Uterus (tissue), 2 donors: Measurements from ENCODE around the gene KRT1.

Experiments
- POLR2A ChIP-seq, 2 donors: fragments of 450-650 bp; IDR thresholded peaks; one replicate each; pipeline ENCODE4 v1.6.1; 2016; ENCODE audit warnings: antibody characterized with exemption in 2 of 2, mild to moderate bottlenecking in 1 of 2, moderate library complexity in 1 of 2
- TF ChIP-seq, protein P1 (sequence below), 4 experiments: fragments of 200-600 bp in 2 of 4; fragments of 450-650 bp in 2 of 4; sonication (generic) in 2 of 4; IDR thresholded peaks; one replicate each; pipeline ENCODE4 v1.5.1; 2016 to 2019; ENCODE audit warnings: antibody characterized with exemption in 4 of 4, mild to moderate bottlenecking in 2 of 4, moderate library complexity in 1 of 4

DNA sequence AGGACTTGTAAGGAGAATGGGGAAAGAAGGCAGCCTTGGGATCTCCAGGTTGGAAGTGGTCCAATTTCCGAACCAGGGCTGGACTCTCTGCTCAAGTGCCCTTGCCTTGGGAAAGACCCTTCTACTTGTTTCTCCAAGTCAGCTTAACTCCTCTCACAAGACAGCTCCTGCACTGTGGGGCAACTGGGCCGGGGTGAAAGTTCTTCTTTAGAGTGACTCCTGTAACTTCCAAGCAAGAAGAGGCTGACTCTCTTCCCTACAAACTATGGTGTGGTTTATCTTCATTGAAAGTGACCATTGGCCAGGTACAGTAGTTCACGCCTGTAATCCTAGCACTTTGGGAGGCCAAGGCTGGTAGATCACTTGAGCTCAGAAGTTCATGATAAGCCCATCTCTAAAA is 13.7 kb downstream of the KRT1 start:
- TF ChIP-seq, protein P1, sequence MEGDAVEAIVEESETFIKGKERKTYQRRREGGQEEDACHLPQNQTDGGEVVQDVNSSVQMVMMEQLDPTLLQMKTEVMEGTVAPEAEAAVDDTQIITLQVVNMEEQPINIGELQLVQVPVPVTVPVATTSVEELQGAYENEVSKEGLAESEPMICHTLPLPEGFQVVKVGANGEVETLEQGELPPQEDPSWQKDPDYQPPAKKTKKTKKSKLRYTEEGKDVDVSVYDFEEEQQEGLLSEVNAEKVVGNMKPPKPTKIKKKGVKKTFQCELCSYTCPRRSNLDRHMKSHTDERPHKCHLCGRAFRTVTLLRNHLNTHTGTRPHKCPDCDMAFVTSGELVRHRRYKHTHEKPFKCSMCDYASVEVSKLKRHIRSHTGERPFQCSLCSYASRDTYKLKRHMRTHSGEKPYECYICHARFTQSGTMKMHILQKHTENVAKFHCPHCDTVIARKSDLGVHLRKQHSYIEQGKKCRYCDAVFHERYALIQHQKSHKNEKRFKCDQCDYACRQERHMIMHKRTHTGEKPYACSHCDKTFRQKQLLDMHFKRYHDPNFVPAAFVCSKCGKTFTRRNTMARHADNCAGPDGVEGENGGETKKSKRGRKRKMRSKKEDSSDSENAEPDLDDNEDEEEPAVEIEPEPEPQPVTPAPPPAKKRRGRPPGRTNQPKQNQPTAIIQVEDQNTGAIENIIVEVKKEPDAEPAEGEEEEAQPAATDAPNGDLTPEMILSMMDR (IDR thresholded peaks at IDR 0.05), result no peak
- TF ChIP-seq POLR2A (IDR thresholded peaks at IDR 0.05), result no peak
